Osteocyte (in vitro differentiated cells): Measurements from ENCODE around the gene OR2T11. TPM values are rescaled to one million over a fixed set of nuclear protein-coding genes. Genes with fewer than 3 reads are reported as not detected.

Experiments
- DNase-seq: peaks from one replicate; pipeline ENCODE4 v3.0.0; 2021; ENCODE audit warnings: mixed read lengths; ENCODE audit not compliant: unreplicated experiment; ENCODE audit errors: extremely low spot score
- H3K27ac Mint-ChIP-seq: one replicate; pipeline ENCODE4 v1.8.0; 2021; ENCODE audit warnings: mild to moderate bottlenecking, mixed read lengths; ENCODE audit not compliant: unreplicated experiment
- H3K27me3 Mint-ChIP-seq: one replicate; pipeline ENCODE4 v1.8.0; 2021; ENCODE audit warnings: mixed read lengths; ENCODE audit not compliant: unreplicated experiment
- H3K36me3 Mint-ChIP-seq: one replicate; pipeline ENCODE4 v1.8.0; 2021; ENCODE audit warnings: mixed read lengths; ENCODE audit not compliant: unreplicated experiment
- H3K4me1 Mint-ChIP-seq: one replicate; pipeline ENCODE4 v1.8.0; 2021; ENCODE audit warnings: mixed read lengths; ENCODE audit not compliant: unreplicated experiment
- H3K4me3 Mint-ChIP-seq: one replicate; pipeline ENCODE4 v1.8.0; 2021; ENCODE audit warnings: mild to moderate bottlenecking, moderate library complexity, mixed read lengths; ENCODE audit not compliant: unreplicated experiment
- H3K9me3 Mint-ChIP-seq: one replicate; pipeline ENCODE4 v1.8.0; 2021; ENCODE audit warnings: mixed read lengths; ENCODE audit not compliant: unreplicated experiment
- CTCF ChIP-seq: fragments of 200-600 bp; sonication (generic); IDR thresholded peaks from 2 replicates; pipeline ENCODE4 v1.5.0; 2021; ENCODE audit warnings: antibody characterized with exemption, mild to moderate bottlenecking, moderate library complexity
- total RNA-seq: library from RNA; stranded (reverse); gene quantifications from 2 replicates; pipeline ENCODE4 v1.2.1, GENCODE V29; 2021

The OR2T11 gene
- total RNA-seq, 1 donor from 2014 or later, result not detected

GRCh38 chr1:248618119-248618518 is 16.8 kb downstream of the OR2T11 start:
- Mint-ChIP-seq H3K9me3 (peaks cover 9% of the 10 kb centered on the region), H3K27me3 (no peaks in the 10 kb centered on the region), H3K36me3 (no peaks in the 10 kb centered on the region), H3K27ac (no peak overlapping the region), H3K4me3 (no peak overlapping the region), H3K4me1 (no peaks in the 10 kb centered on the region)
- no peak for TF ChIP-seq CTCF
- DNase-seq, result no peak

GRCh38 chr1:248613742-248614141 is 21.1 kb downstream of the OR2T11 start:
- H3K36me3 Mint-ChIP-seq, result no peaks in the 10 kb centered on the region
- no peak overlapping the region for H3K27ac Mint-ChIP-seq
- no peaks in the 10 kb centered on the region for H3K27me3 Mint-ChIP-seq

GRCh38 chr1:248611883-248612414 is 22.9 kb downstream of the OR2T11 start:
- Mint-ChIP-seq H3K27ac (no peak overlapping the region), H3K9me3 (peaks cover 21% of the 10 kb centered on the region), H3K4me3 (no peak overlapping the region), H3K36me3 (no peaks in the 10 kb centered on the region), H3K4me1 (no peaks in the 10 kb centered on the region), H3K27me3 (no peaks in the 10 kb centered on the region)
- no peak for TF ChIP-seq CTCF
- no peak for DNase-seq

More at GRCh38 chr1:248613742-248614141, 21.1 kb downstream of the OR2T11 start:
- DNase-seq, result no peak
- H3K4me1 Mint-ChIP-seq, result no peaks in the 10 kb centered on the region
- H3K4me3 Mint-ChIP-seq, result no peak overlapping the region
- no peak for TF ChIP-seq CTCF
- peaks cover 13% of the 10 kb centered on the region for H3K9me3 Mint-ChIP-seq

GRCh38 chr1:248610301-248610700 is 24.6 kb downstream of the OR2T11 start:
- Mint-ChIP-seq H3K4me1 (no peaks in the 10 kb centered on the region), H3K36me3 (no peaks in the 10 kb centered on the region), H3K27me3 (no peaks in the 10 kb centered on the region)

GRCh38 chr1:248599396-248599795 is 35.5 kb downstream of the OR2T11 start:
- Mint-ChIP-seq H3K36me3 (no peaks in the 10 kb centered on the region), H3K4me3 (no peak overlapping the region), H3K27me3 (no peaks in the 10 kb centered on the region), H3K27ac (no peak overlapping the region), H3K4me1 (no peaks in the 10 kb centered on the region), H3K9me3 (peaks cover 34% of the 10 kb centered on the region)
- DNase-seq, result no peak
- TF ChIP-seq CTCF, result no peak

More at GRCh38 chr1:248610301-248610700, 24.6 kb downstream of the OR2T11 start:
- Mint-ChIP-seq H3K27ac (no peak overlapping the region), H3K9me3 (peaks cover 26% of the 10 kb centered on the region), H3K4me3 (no peak overlapping the region)
- no peak for DNase-seq
- TF ChIP-seq CTCF, result no peak
